GM23338 (cell line): ENCODE measurements around the gene POFUT2.

Experiments used
- CREB1 ChIP-seq: fragments of 250-450 bp; sonication (Bioruptor Pico); IDR thresholded peaks from 2 replicates; pipeline ENCODE4 v1.5.0; 2020; ENCODE audit warnings: low read depth, mild to moderate bottlenecking, moderate library complexity
- CTCF ChIP-seq, 2 experiments: fragments of 200-600 bp in 1 of 2; sonication (generic) in 1 of 2; conservative IDR thresholded peaks; 2 replicates each; pipeline versions ENCODE4 v1.5.1 to v1.6.1; 2016 to 2017; ENCODE audit warnings: antibody characterized with exemption in 2 of 2, low read depth in 2 of 2, mild to moderate bottlenecking in 2 of 2, moderate library complexity in 1 of 2
- EZH2 ChIP-seq: fragments of 200-600 bp; sonication (generic); IDR thresholded peaks from one replicate; pipeline ENCODE4 v1.8.0; 2017; ENCODE audit warnings: antibody characterized with exemption, mild to moderate bottlenecking, low read depth; ENCODE audit not compliant: unreplicated experiment
- EZH2phosphoT487 ChIP-seq: fragments of 200-600 bp; sonication (generic); IDR thresholded peaks from one replicate; pipeline ENCODE4 v1.8.1; 2018; ENCODE audit warnings: antibody characterized with exemption; ENCODE audit not compliant: unreplicated experiment
- NANOG ChIP-seq: IDR thresholded peaks from 2 replicates; pipeline ENCODE4 v1.6.1; 2016; ENCODE audit warnings: antibody characterized with exemption, borderline replicate concordance
- POLR2AphosphoS5 ChIP-seq: IDR thresholded peaks from 2 replicates; pipeline ENCODE4 v1.6.1; 2016; ENCODE audit warnings: antibody characterized with exemption, low read depth
- REST ChIP-seq: IDR thresholded peaks from one replicate; pipeline ENCODE4 v1.6.1; 2018; ENCODE audit warnings: antibody characterized with exemption; ENCODE audit not compliant: unreplicated experiment

- TF ChIP-seq CTCF (conservative IDR thresholded peaks at IDR 0.05; ENCODE audit: low read depth in 2 of 2) = no peak
- TF ChIP-seq REST = no peak
- no peak for TF ChIP-seq EZH2
- TF ChIP-seq CREB1 (CRISPR knock-in tag) = no peak
- no peak for TF ChIP-seq NANOG
- TF ChIP-seq EZH2phosphoT487 = no peak
- TF ChIP-seq POLR2AphosphoS5 = no peak
Measured at GRCh38 chr21:45300786-45301520, 13.3 kb upstream of the POFUT2 start.
